Measurements from ENCODE around the gene SFXN4. TPM values are rescaled to one million over a fixed set of nuclear protein-coding genes. Genes with fewer than 3 reads are reported as not detected.
"Not testable (repeated sequence)": the region's sequence is repeated elsewhere in the genome, so short reads cannot be mapped to it uniquely, and the experiment has no call there.

SFXN4 gene
- total RNA-seq, 1 experiment from 2014 or later: 24.4 TPM

DNA sequence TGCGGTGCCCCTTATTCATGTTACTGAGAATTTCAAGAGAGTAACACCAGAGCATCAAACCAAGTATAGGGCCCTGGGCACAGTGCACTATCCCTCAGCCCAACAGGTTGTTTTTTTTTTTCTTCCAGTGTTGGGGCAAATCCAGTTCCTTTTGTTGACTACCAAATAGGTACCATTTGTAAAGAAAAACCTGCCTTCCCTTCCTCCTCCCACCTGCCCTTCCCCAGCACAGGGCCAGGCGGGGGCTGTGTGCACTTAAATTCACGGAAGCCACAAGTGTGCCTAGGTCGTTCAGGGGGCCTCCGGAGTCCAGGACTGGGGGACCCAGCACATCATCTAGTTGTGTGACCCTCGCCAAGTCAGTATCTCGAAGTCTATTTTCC, 595 bp upstream of the SFXN4 start:
- Histone ChIP-seq H3K27me3 (no peaks in the 10 kb centered on the region), H3K9me3 (no peaks in the 10 kb centered on the region), H3K36me3 (peaks cover 42% of the 10 kb centered on the region), H3K4me3 (peak overlapping the region; percentile 76)
- DNase-seq: no peak

DNA sequence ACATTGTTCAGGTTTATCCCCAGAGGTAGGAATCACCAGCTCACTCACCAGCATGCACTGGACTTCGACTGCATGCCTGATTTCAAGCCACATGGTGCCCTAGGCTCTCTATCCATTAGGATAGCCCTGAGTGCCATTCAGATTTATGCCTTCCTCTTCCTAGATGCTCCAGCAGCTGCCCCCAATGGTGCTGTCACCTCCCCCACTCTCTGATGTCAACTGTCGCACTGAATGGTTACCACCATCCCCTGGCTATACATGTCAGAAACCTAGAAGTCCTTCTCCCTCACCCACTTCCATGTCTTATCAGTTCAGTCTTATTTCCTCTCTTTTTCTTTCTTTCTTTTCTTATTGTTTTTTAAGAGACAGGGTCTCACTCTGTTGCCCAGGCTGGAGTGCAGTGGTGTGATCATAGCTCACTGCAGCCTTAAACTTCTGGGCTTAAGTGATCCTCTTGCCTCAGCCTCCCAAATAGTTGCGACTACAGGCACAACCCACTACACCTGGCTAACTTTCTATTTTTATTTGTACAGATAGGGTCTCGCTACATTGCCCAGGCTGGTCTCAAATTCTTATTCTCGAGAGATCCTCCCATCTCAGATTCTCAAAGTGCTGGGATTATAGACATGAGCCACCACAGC, 2.9 kb downstream of the SFXN4 start:
- Histone ChIP-seq H3K9me3 (no peaks in the 10 kb centered on the region), H3K4me3 (no peak overlapping the region), H3K27me3 (no peaks in the 10 kb centered on the region), H3K36me3 (peaks cover 25% of the 10 kb centered on the region)
- DNase-seq: no peak

- Histone ChIP-seq H3K36me3 (peaks cover 20% of the 10 kb centered on the region), H3K4me3 (no peak overlapping the region), H3K9me3 (no peaks in the 10 kb centered on the region), H3K27me3 (no peaks in the 10 kb centered on the region)
- no peak for DNase-seq
Observed at GRCh38 chr10:119161680-119162451, 3.6 kb downstream of the SFXN4 start.

DNA sequence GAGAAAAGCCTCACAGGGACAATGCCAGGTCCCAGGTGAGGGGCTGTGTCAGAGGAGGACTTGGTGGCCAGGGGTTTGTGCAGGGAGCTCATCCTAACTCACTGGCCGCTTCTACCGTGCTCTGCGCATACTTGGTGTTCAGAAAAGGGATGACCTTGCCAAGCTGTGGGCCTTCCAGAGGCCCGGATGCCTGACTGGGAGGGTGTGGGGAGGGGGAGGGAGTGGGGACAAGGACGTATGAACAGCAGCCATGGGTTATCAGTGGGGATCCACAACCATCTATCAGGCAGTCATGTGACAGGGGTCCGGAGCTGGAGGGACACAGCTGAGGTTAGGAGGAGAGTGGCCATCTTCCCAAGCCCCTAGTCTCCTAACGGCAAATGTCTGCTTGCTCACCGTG, 6.2 kb downstream of the SFXN4 start:
- Histone ChIP-seq H3K27me3 (no peaks in the 10 kb centered on the region), H3K9me3 (no peaks in the 10 kb centered on the region), H3K36me3 (peaks cover 38% of the 10 kb centered on the region), H3K4me3 (no peak overlapping the region)
- no peak for DNase-seq

GRCh38 chr10:119153661-119154060, 11.9 kb downstream of the SFXN4 start:
- Histone ChIP-seq H3K27me3 (no peaks in the 10 kb centered on the region), H3K4me3 (no peak overlapping the region), H3K36me3 (peaks cover 40% of the 10 kb centered on the region), H3K9me3 (no peaks in the 10 kb centered on the region)
- no peak for DNase-seq

DNA sequence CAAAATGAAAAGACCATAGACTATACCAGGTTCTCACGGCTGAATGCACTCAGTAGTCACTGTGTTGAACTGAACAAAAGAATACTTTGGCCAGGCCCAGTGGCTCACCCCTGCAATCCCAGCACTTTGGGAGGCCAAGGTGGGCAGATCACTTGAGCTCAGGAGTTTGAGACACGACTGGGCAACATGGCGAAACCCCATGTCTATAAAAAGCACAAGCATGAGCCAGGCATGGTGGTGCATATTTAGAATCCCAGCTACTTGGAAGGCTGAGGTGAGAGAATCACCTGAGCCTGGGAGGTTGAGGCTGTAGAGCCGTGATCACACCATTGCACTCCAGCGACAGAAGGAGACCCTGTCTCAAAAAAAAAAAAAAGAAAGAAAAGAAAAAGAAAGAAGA, 12.5 kb downstream of the SFXN4 start:
- H3K9me3 ChIP-seq: no peaks in the 10 kb centered on the region
- no peak for DNase-seq
- H3K27me3 ChIP-seq: no peaks in the 10 kb centered on the region
- no peak overlapping the region for H3K4me3 ChIP-seq
- H3K36me3 ChIP-seq: peaks cover 36% of the 10 kb centered on the region

GRCh38 chr10:119151601-119152000, 13.9 kb downstream of the SFXN4 start:
- not testable (repeated sequence) for H3K27me3 ChIP-seq, H3K4me3 ChIP-seq, DNase-seq, H3K9me3 ChIP-seq
- peaks cover 41% of the 10 kb centered on the region for H3K36me3 ChIP-seq

GRCh38 chr10:119149729-119150128, 15.8 kb downstream of the SFXN4 start:
- Histone ChIP-seq H3K4me3 (no peak overlapping the region), H3K9me3 (no peaks in the 10 kb centered on the region), H3K27me3 (no peaks in the 10 kb centered on the region), H3K36me3 (peaks cover 33% of the 10 kb centered on the region)
- DNase-seq: no peak

GRCh38 chr10:119149157-119149556, 16.4 kb downstream of the SFXN4 start:
- peaks cover 28% of the 10 kb centered on the region for H3K36me3 ChIP-seq
- no peak overlapping the region for H3K4me3 ChIP-seq
- no peak for DNase-seq
- H3K27me3 ChIP-seq: no peaks in the 10 kb centered on the region
- no peaks in the 10 kb centered on the region for H3K9me3 ChIP-seq

GRCh38 chr10:119143657-119144056, 21.9 kb downstream of the SFXN4 start:
- Histone ChIP-seq H3K27me3 (no peaks in the 10 kb centered on the region), H3K36me3 (peaks cover 16% of the 10 kb centered on the region), H3K9me3 (no peaks in the 10 kb centered on the region), H3K4me3 (no peak overlapping the region)
- no peak for DNase-seq

GRCh38 chr10:119140603-119141245, 24.8 kb downstream of the SFXN4 start:
- H3K9me3 ChIP-seq: no peaks in the 10 kb centered on the region
- H3K4me3 ChIP-seq: no peak overlapping the region
- H3K36me3 ChIP-seq: peaks cover 6% of the 10 kb centered on the region
- H3K27me3 ChIP-seq: no peaks in the 10 kb centered on the region
- DNase-seq: no peak

- no peak overlapping the region for H3K4me3 ChIP-seq
- peak; percentile 16 for DNase-seq
- no peaks in the 10 kb centered on the region for H3K9me3 ChIP-seq
- peaks cover 9% of the 10 kb centered on the region for H3K36me3 ChIP-seq
- no peaks in the 10 kb centered on the region for H3K27me3 ChIP-seq
Observed at GRCh38 chr10:119139464-119140067, 25.9 kb downstream of the SFXN4 start.

- Histone ChIP-seq H3K36me3 (peaks cover 10% of the 10 kb centered on the region), H3K27me3 (no peaks in the 10 kb centered on the region), H3K4me3 (no peak overlapping the region), H3K9me3 (no peaks in the 10 kb centered on the region)
- no peak for DNase-seq
Observed at GRCh38 chr10:119138346-119139306, 26.9 kb downstream of the SFXN4 start.

DNA sequence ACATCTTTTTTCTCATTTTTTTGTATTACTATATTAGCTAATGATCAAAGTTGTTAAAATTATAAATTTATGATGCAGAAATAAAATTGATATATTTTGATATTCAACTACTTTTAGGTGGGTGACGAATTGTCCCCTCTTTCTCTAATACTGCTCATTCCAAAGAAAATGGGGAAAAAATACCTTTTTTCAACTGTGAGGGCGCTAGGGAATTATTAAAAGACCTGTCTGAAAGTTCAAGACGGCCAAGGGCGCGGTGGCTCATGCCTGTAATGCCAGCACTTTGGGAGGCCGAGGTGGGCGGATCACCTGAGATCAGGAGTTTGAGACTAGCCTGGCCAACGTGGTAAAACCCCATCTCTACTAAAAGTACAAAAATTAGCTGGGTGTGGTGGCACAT, 27.6 kb downstream of the SFXN4 start:
- H3K9me3 ChIP-seq, H3K4me3 ChIP-seq, H3K27me3 ChIP-seq, DNase-seq: not testable (repeated sequence)
- H3K36me3 ChIP-seq: peaks cover 16% of the 10 kb centered on the region

DNA sequence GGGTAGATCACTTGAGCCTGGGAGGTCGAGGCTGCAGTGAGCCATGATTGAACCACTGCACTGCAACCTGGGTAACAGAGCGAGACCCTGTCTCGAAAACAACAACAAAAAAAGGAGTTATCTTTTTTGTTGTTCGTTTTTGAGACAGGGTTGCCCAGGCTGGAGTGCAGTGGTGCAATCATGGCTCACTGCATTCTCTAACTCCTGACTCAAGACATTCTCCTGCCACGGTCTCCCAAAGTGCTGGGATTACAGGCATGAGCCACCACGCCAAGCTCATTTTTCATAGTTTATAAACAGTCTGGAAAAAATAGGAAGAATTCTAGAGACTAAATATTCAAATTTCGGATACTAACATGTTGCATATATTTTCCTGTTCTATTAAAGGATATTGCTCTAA, 29.4 kb downstream of the SFXN4 start:
- no peaks in the 10 kb centered on the region for H3K27me3 ChIP-seq
- no peak for DNase-seq
- H3K36me3 ChIP-seq: peaks cover 33% of the 10 kb centered on the region
- no peaks in the 10 kb centered on the region for H3K9me3 ChIP-seq
- H3K4me3 ChIP-seq: no peak overlapping the region

DNA sequence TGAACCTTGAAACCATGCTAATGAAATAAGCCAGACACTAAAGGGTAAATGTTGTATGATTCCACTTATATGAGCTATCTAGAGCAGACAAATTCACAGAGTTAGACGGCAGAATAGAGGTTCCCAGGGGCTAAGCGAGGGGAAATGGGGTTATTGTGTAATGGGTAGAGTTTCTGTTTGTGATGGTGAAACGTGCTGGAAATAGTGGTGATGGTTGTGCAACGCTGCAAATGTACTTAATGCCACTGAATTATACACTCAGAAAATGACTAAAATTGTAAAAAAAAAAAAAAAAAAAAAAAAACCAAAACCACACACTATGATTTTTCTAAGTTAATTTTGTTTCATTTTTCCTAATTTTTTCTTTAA, 30.0 kb downstream of the SFXN4 start:
- peaks cover 39% of the 10 kb centered on the region for H3K36me3 ChIP-seq
- no peak for DNase-seq

More for the DNA sequence above, 30.0 kb downstream of the SFXN4 start:
- Histone ChIP-seq H3K27me3 (no peaks in the 10 kb centered on the region), H3K4me3 (no peak overlapping the region), H3K9me3 (no peaks in the 10 kb centered on the region)

Measured in MG63 (cell line).